HepG2 (cell line): ENCODE data around the gene RAB34. TPM values are rescaled to one million over a fixed set of nuclear protein-coding genes. Genes with fewer than 3 reads are reported as not detected.

Experiments
- DMAP1 ChIP-seq: IDR thresholded peaks from 2 replicates; pipeline ENCODE4 v1.6.1; 2016
- EP300 ChIP-seq, 3 experiments: sonication (generic) in 1 of 3; formaldehyde crosslinking in 1 of 3; IDR thresholded peaks; 2 replicates each; pipeline versions ENCODE4 v1.5.1 to v1.6.1; 2011 to 2020; ENCODE audit warnings: low read depth in 2 of 3, low read length in 2 of 3, borderline replicate concordance in 1 of 3, improper control_type of control experiment in 1 of 3, mild to moderate bottlenecking in 1 of 3, missing genetic modification reagents in 1 of 3, moderate library complexity in 1 of 3
- HNRNPUL1 ChIP-seq: fragments of 200-400 bp; formaldehyde crosslinking; IDR thresholded peaks from 2 replicates; pipeline ENCODE4 v1.6.1; 2017; ENCODE audit warnings: low read depth, mild to moderate bottlenecking, low read length, moderate library complexity
- KAT7 ChIP-seq: IDR thresholded peaks from 2 replicates; pipeline ENCODE4 v1.6.1; 2018; ENCODE audit warnings: borderline replicate concordance, missing compliant biosample characterization
- NCOA5 ChIP-seq: sonication (generic); formaldehyde crosslinking; IDR thresholded peaks from 2 replicates; pipeline ENCODE4 v1.4.0; 2020; ENCODE audit warnings: missing genetic modification reagents
- POLR2G ChIP-seq: fragments of 200-400 bp; formaldehyde crosslinking; IDR thresholded peaks from 2 replicates; pipeline ENCODE4 v1.6.1; 2018; ENCODE audit warnings: mild to moderate bottlenecking, low read depth, low read length, moderate library complexity
- WIZ ChIP-seq: sonication (generic); formaldehyde crosslinking; IDR thresholded peaks from 2 replicates; pipeline ENCODE4 v1.5.1; 2020; ENCODE audit warnings: mild to moderate bottlenecking, missing genetic modification reagents
- ZFP37 ChIP-seq: sonication (generic); formaldehyde crosslinking; IDR thresholded peaks from 2 replicates; pipeline ENCODE4 v1.4.0; 2020; ENCODE audit warnings: missing genetic modification reagents, borderline replicate concordance
- ZMYM2 ChIP-seq: sonication (generic); formaldehyde crosslinking; IDR thresholded peaks from 2 replicates; pipeline ENCODE4 v1.8.0; 2022; ENCODE audit warnings: mild to moderate bottlenecking, missing genetic modification reagents
- ZNF263 ChIP-seq: sonication (generic); formaldehyde crosslinking; IDR thresholded peaks from 2 replicates; pipeline ENCODE4 v1.4.0; 2020; ENCODE audit warnings: missing genetic modification reagents
- ZNF616 ChIP-seq: sonication (generic); formaldehyde crosslinking; IDR thresholded peaks from 2 replicates; pipeline ENCODE4 v1.5.0; 2020; ENCODE audit warnings: low read depth, mild to moderate bottlenecking, missing genetic modification reagents
- ZSCAN22 ChIP-seq: sonication (generic); formaldehyde crosslinking; IDR thresholded peaks from 2 replicates; pipeline ENCODE4 v1.4.0; 2020; ENCODE audit warnings: mild to moderate bottlenecking, missing genetic modification reagents
- polyA plus RNA-seq, 8 experiments: library from polyadenylated mRNA; depleted of rRNA in 3 of 8; stranded (reverse) in 7 of 8; unstranded in 1 of 8; fragments of >200 nt; fragmentation: Illumina TruSeq in 4 of 8; extraction: Trizol in 4 of 8; gene quantifications; 2 replicates each; pipeline versions ENCODE4 v1.2.1 to v1.2.3, GENCODE V29; 2011 to 2016; ENCODE audit warnings: low read depth in 4 of 8, missing spikeins in 1 of 8, mixed read lengths in 1 of 8; ENCODE audit not compliant: insufficient read depth in 1 of 8
- total RNA-seq, 5 experiments: library from RNA; depleted of rRNA; stranded (reverse); fragments of >200 nt; fragmentation: Illumina TruSeq; extraction: Trizol; gene quantifications; 2 replicates each; pipeline ENCODE4 v1.2.3, GENCODE V29; 2016; ENCODE audit warnings: low read depth in 1 of 5
- TF ChIP-seq, protein P1 (sequence below): sonication (generic); formaldehyde crosslinking; IDR thresholded peaks from 2 replicates; pipeline ENCODE4 v1.4.0; 2020; ENCODE audit warnings: mild to moderate bottlenecking, missing genetic modification reagents, borderline replicate concordance
- TF ChIP-seq, protein P2 (sequence below): sonication (generic); formaldehyde crosslinking; IDR thresholded peaks from 2 replicates; pipeline ENCODE4 v1.5.1; 2020; ENCODE audit warnings: missing genetic modification reagents, mild to moderate bottlenecking, borderline replicate concordance
- TF ChIP-seq, protein P3 (sequence below): sonication (generic); formaldehyde crosslinking; IDR thresholded peaks from 2 replicates; pipeline ENCODE4 v1.5.0; 2020; ENCODE audit warnings: mild to moderate bottlenecking, missing genetic modification reagents
- TF ChIP-seq, protein P4 (sequence below): IDR thresholded peaks from 2 replicates; pipeline ENCODE4 v1.6.1; 2018; ENCODE audit warnings: missing genetic modification reagents, mild to moderate bottlenecking, missing compliant biosample characterization
- TF ChIP-seq, protein P5 (sequence below): sonication (generic); formaldehyde crosslinking; IDR thresholded peaks from 2 replicates; pipeline ENCODE4 v1.8.0; 2022; ENCODE audit warnings: missing genetic modification reagents, mild to moderate bottlenecking, borderline replicate concordance

Gene RAB34
- total and polyA plus RNA-seq, 2 of the 13 experiments (the other 11 are each of a cell fraction or from before 2014, with no cell fraction given): 0.49 TPM; not detected in 1

DNA sequence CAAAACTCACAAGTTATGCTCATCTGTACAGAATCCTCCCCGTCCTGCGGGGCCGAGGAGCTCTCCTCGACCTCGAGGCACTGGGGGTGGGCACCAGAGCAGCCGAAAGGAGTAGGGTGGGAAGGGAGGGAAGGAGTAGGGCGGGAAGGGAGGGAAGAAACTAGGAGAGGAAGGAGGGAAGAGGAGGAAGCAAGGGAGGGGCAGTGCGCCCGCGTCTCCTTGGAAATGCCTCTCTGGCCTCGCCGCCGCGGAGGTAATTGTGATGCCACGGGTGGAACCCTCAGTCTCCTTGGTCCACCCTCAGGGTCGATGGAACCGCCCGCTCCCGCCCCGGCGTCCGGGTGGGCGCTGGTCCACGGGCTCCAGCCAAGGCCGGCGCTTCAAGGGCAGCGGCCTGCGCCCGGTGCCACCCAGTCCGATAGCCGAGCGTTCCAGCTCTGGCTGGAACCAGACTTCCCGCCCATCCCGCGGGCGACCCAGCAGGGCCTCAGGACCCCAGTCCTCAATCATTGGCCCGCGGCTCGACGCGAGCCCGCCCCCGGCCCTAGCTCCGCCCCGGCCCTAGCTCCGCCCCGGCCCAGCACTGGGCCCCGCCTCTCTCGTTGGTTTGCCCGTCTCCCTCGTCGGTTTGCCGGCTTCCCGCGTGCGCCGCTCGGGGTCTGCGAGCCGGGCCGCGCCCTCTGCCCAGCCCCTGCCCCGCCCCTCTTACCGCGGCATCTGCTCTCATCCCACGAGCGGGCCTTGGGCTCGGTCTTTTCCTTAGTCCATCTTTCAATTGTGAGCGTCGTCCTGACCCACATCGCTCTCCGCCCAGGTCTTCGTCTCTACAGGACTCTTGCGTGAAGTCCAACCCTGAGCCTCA lies 6.6 kb downstream of the RAB34 start (continued):
- TF ChIP-seq, protein P1, sequence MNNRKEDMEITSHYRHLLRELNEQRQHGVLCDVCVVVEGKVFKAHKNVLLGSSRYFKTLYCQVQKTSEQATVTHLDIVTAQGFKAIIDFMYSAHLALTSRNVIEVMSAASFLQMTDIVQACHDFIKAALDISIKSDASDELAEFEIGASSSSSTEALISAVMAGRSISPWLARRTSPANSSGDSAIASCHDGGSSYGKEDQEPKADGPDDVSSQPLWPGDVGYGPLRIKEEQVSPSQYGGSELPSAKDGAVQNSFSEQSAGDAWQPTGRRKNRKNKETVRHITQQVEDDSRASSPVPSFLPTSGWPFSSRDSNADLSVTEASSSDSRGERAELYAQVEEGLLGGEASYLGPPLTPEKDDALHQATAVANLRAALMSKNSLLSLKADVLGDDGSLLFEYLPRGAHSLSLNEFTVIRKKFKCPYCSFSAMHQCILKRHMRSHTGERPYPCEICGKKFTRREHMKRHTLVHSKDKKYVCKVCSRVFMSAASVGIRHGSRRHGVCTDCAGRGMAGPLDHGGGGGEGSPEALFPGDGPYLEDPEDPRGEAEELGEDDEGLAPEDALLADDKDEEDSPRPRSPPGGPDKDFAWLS (CRISPR knock-in tag): no peak
- TF ChIP-seq ZSCAN22 (CRISPR knock-in tag) (no peak), ZNF616 (CRISPR knock-in tag) (peak; percentile 63; the same call in 1 of the 2 replicates), DMAP1 (peak; percentile 50), HNRNPUL1 (no peak), POLR2G (peak; percentile 88), ZMYM2 (CRISPR knock-in tag) (no peak), WIZ (CRISPR knock-in tag) (no peak), NCOA5 (CRISPR knock-in tag) (no peak), ZNF263 (peak; percentile 45), ZFP37 (CRISPR knock-in tag) (no peak), KAT7 (CRISPR knock-in tag) (peak; percentile 73; the same call in 1 of the 2 replicates), EP300 (IDR thresholded peaks at IDR 0.05; ENCODE audit: low read depth in 2 of 2, low read length in 2 of 2) (0 out of 4 replicates have a peak, but pooled peaks of 1 of the 2 experiments have one; percentile 15), EP300 (CRISPR knock-in tag; IDR thresholded peaks at IDR 0.05; ENCODE audit: borderline replicate concordance) (no peak)
- TF ChIP-seq, protein P2, sequence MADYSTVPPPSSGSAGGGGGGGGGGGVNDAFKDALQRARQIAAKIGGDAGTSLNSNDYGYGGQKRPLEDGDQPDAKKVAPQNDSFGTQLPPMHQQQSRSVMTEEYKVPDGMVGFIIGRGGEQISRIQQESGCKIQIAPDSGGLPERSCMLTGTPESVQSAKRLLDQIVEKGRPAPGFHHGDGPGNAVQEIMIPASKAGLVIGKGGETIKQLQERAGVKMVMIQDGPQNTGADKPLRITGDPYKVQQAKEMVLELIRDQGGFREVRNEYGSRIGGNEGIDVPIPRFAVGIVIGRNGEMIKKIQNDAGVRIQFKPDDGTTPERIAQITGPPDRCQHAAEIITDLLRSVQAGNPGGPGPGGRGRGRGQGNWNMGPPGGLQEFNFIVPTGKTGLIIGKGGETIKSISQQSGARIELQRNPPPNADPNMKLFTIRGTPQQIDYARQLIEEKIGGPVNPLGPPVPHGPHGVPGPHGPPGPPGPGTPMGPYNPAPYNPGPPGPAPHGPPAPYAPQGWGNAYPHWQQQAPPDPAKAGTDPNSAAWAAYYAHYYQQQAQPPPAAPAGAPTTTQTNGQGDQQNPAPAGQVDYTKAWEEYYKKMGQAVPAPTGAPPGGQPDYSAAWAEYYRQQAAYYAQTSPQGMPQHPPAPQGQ (CRISPR knock-in tag): no peak
- TF ChIP-seq, protein P3, sequence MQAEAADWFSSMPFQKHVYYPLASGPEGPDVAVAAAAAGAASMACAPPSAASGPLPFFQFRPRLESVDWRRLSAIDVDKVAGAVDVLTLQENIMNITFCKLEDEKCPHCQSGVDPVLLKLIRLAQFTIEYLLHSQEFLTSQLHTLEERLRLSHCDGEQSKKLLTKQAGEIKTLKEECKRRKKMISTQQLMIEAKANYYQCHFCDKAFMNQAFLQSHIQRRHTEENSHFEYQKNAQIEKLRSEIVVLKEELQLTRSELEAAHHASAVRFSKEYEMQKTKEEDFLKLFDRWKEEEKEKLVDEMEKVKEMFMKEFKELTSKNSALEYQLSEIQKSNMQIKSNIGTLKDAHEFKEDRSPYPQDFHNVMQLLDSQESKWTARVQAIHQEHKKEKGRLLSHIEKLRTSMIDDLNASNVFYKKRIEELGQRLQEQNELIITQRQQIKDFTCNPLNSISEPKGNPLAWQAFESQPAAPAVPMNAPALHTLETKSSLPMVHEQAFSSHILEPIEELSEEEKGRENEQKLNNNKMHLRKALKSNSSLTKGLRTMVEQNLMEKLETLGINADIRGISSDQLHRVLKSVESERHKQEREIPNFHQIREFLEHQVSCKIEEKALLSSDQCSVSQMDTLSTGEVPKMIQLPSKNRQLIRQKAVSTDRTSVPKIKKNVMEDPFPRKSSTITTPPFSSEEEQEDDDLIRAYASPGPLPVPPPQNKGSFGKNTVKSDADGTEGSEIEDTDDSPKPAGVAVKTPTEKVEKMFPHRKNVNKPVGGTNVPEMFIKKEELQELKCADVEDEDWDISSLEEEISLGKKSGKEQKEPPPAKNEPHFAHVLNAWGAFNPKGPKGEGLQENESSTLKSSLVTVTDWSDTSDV (CRISPR knock-in tag): no peak
- TF ChIP-seq, protein P4, sequence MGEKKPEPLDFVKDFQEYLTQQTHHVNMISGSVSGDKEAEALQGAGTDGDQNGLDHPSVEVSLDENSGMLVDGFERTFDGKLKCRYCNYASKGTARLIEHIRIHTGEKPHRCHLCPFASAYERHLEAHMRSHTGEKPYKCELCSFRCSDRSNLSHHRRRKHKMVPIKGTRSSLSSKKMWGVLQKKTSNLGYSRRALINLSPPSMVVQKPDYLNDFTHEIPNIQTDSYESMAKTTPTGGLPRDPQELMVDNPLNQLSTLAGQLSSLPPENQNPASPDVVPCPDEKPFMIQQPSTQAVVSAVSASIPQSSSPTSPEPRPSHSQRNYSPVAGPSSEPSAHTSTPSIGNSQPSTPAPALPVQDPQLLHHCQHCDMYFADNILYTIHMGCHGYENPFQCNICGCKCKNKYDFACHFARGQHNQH: peak; percentile 57
- TF ChIP-seq, protein P5, sequence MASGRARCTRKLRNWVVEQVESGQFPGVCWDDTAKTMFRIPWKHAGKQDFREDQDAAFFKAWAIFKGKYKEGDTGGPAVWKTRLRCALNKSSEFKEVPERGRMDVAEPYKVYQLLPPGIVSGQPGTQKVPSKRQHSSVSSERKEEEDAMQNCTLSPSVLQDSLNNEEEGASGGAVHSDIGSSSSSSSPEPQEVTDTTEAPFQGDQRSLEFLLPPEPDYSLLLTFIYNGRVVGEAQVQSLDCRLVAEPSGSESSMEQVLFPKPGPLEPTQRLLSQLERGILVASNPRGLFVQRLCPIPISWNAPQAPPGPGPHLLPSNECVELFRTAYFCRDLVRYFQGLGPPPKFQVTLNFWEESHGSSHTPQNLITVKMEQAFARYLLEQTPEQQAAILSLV: peak; percentile 66; the same call in 1 of the 2 replicates
